Stimulated activated CD4-positive, alpha-beta T cell treated with anti-CD3 and anti-CD28 coated beads, TNF-alpha, amount 100 ng/mL, for 24 hours (primary cell): ENCODE measurements around the gene GFRA1.

Source experiments
- DNase-seq, 3 experiments: peaks; one replicate each; pipeline ENCODE4 v3.0.0-alpha.2; 2020; ENCODE audit warnings: low read depth in 3 of 3

The GFRA1 gene

DNA sequence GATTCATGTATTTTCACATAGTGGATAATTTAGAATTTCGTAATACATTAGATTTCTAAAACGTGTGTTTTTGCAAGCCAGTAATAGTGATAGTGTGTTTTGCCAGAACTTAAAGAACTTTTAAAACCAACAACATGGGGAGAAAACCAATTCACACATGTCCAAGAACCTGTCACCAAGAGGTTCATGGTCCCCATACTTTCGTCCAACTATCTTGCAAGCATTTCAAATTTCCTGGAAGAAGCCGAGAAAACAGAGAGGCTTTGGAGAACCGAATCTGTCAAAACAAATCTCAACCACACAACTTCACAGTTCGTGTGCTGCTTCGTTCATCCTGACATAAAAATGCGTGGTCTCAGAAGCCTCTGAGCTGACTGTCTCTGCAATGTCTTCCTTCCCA is 31.9 kb downstream of the GFRA1 start:
- DNase-seq, result no peak

DNA sequence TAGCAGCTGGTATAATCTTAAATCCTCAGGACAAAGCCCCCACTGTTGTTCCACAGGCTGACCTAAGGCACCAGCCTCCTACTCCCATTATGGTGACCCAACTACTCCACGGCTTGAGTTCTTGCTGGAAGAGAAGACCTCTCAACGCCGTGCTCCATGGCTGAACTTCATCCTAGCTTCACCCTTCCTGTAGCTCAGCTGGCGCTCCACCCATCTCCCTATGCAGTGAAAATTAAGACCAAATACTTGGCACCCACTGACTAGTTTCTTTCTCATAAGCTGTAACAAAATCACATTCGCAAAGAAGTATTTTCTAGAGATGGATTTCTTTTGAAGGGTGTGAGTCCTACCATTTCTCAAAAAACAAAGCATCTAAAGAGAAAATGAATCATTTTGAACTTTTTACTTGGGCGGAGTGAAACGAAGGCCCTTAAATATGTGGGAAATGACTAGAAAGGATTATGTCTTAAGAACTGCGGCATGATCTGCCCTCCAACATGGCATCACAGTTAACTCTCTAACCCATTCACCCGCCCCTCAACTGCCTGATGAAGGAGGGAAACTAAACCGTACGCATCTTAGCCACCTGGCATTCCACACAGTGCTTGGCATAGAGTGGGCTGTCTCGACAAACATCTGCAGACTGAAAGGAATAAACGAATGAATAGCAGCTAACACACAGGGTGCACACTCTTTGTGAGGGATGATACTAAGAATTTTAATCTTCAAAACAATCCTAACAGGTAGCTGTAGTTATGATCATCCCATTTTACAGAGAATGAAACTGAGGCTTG is 32.7 kb downstream of the GFRA1 start:
- DNase-seq, result no peak

DNA sequence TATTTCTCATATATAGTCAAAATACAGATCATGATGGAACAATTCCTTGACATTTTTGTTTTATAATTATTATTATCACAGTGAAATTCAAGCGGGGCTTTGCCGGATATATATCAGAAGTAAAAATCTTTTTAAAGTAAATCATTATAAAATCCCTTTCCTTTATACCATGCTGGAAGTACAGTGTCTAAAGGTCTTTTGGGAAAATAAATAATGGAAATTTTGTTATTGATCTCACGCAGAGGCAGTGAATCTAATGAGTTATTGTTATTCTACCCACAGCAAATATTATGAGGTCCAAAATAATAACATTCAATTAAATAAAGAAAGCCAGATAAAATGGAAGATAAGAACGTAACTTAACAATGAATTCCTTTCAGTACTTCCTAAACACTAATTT is 33.8 kb downstream of the GFRA1 start:
- DNase-seq, result no peak

DNA sequence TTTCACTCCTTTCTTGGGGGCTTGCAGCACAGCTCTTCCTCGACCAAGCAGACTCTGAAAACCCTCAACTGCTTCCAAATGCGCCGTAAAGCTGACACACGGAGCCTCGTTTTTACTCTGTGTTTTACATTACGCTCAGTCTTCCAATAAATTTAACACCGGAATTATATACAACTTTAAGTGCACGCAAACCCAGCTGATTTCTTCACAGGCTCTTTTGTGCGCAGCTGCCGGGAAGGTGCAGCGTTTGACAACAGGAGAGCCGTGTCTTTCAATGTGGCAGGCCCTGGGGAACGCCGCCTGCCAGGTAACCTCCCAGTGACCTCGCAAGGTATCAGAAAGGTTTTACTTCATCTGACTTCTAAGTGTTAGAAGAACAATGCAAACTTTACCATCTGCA is 35.0 kb downstream of the GFRA1 start:
- DNase-seq, result no peak

DNA sequence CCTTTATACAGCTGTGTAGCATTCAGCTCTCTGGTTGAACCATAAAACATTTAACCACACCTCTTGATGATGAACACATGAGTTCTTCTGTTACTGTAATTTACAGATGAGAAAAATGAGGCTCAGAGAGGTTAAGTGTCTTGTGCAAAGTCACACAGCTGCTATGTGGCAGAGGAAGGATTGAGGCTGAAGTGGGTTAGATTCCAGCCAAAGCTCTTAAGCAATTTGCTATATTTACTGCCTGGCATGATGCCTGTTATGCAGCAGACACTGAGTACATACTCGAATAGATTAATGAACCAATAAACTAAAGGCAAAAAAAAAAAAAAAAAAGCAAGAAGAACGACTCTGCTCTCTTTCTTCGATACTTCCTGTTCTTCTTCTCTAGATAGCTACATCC is 35.7 kb downstream of the GFRA1 start:
- no peak for DNase-seq

DNA sequence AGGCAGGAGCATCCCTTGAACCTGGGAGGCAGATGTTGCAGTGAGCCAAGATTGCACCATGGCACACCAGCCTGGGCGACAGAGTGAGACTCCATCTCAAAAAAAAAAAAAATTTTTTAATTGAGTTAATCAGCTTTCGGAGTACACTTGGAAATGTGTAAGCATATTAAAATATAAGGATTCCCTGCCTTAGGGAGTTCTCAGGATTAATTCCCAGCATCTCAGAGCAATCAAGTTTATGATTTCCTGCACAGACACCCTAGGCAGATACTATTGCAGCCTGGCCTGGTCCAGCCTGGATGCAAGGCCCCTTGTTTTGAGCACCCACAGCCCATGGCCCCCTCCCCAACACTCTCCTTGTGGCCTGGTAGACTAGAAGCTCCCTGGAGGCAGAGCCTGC is 39.8 kb downstream of the GFRA1 start:
- DNase-seq, result no peak

DNA sequence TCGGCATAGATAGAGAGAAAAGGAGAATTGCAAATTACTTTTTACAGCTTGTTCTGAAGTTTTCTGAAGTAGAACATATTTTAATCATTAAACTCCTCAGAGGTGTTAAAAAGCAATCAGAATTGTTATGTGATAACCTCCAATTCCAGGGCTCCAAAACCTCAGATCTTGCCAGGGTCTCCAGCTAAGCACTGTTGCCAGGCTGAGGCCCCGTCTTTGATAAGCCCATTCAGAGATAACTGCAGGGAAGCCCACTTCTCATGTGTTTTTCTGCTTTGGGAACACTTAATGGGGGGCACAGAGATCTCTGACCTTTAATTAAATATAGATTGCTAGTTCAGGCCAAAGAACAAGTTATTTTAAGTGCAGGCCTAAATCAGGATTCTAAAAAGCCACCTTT is 40.4 kb downstream of the GFRA1 start:
- DNase-seq, result no peak

DNA sequence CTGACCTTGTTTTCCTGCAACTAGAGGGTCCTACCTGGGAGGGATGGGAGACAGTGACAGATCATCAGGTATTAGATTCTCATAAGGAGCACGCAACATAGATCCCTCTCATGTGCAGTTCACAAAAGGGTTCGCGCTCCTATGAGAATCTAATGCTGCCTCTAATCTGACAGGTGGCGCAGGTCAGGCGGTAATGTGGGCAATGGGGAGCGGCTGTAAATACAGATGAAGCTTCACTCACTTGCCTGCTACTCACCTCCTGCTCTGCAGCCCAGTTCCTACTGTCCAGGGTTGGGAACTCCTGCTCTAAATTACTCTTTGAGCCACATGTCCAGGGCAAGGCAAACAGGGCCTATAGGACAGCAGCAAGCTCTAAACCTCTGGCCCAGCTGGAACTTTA is 46.2 kb downstream of the GFRA1 start:
- DNase-seq, result no peak

DNA sequence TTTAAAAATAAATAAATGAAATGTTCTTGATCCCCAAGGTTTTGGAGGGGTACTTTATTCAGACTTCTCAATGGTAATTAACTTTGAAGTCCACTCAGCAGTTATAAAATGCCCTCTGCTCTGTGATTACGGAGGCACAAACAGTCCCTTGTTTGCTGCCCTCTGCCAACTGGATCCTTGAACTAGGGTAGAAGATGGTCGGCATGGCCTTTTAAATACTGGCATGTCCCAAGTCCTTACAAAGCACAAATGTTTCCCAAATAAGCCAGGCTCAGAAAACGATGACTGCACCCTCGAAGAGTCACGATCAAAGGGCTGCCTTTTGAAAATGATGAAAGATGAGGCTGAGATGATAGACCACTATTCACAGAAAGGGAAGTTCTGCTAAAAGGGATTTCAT is 47.0 kb downstream of the GFRA1 start:
- no peak for DNase-seq

DNA sequence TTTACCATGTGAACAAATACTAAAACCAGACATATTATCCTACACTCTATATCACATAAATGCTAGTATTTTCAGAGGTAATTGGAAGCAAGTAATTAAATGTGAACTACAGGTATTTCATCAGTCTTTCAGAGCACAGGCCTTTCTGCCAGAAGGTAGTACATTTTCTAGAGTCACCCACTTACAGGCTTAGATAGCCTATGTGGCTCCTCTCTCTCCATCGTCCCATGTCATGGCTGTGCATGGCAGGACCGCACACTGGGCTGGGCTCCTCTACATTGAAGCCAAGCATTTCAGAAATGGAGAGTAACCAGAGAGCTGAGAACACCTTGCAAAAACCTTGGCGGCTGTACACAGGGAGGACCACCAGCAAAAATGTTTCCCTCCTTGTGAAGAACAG is 49.7 kb downstream of the GFRA1 start:
- DNase-seq, result no peak

DNA sequence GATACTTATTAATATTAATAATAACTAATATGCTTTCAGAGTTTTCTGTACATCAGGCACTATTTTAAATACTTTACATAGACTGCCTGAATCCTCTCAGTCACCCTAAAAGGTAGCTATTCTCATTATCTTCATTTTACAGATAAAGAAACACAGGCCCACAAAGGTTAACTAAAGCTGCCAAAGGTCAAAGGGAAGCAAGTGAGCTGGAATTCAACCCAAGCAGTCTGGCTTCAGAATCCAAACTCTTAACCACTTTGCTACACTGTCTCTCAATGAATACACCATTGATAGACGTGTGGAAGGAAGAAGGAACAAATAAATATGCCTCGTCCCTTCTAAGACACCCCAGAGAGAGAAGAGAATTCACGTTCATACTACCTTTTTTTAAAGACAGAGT is 52.0 kb downstream of the GFRA1 start:
- no peak for DNase-seq

DNA sequence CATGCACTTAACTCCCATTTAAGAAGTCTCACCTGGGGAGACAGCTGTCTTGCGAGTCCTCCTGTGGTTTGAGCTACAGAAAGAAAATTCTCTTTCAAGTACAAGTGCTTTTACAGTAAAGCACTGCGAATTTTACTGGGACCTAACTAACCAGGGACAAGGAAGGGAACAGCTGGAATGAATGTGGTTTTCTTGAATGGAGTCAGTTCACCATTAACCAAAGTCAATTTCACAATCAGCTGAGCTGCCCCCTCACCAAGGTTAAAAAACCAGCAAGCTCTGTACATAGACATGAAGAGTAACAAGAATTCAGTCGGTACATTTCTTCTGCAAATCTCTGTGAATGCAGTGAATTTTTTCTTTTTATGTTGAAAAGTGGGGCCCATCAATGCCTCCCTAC is 56.3 kb downstream of the GFRA1 start:
- DNase-seq, result no peak

DNA sequence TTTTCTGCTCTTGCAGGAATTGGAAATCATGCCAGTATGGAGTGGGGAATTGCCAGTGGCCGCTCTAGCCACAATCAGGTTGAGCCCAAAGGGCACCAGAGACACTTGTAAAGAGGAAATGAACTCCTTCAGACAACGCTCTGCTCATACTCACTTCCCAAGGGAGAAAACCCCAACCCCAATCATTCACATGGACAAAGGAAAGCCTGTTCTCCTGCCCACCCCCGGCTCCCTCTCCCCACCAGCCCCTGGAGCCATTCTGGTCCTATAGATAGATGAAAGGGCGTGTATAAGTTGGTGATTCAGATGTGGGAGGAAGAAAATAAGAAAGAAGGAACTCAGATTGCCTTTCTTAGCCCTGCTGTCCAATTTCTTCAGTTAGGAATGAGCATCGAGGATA is 57.4 kb downstream of the GFRA1 start:
- DNase-seq, result no peak

DNA sequence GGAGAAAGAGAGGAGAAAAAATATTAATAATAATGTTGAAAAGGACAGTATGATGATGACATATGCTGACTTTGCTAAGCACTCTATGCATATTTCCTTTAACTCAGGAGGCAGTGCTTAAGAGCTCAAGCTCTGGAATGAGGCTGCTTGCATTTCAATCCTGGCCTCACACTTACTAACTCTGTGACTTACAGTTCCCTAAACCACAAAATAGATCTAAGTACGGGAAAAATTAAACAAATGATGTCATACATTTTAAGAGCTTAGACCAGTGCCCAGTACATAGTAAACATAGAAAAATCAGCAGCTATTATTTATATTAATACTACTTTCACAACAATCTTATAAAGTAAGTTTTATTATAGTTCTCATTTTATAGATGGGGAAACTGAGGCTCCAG is 61.3 kb downstream of the GFRA1 start:
- DNase-seq, result no peak

DNA sequence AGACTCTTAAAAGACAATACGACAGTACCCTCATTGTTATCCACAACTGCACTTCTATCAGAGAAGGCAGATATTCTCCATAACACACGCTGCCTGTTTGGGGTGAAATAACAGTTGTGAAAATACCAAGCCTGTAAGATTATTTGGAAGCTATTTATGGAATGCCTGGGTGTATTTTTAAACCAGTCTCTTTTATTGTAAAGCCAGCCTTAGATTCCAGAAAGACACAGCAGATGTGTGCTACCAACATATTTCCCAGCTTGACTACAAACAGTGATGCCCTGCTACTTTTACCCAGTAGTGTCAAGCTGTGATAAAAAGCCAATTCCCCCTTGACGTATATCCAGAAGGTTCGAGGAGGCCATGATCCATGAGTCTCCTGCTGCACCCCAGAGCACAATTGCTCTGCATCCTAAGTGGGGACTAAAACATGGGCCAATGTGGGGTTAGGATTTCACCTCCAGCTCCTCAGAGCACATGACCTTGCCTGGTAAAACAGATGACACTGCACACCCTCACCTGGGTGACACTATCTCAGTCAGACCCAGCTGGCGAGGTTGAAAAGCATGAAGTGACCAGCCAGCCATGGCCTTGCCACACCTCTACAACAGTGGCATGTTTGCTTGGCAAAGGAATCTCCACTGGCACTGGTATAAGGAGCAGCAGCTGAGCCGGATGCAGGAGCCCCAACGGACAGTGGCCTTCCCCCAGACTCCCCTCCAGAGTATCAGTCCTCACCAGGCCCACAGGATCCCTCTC is 62.2 kb downstream of the GFRA1 start:
- DNase-seq, result no peak

DNA sequence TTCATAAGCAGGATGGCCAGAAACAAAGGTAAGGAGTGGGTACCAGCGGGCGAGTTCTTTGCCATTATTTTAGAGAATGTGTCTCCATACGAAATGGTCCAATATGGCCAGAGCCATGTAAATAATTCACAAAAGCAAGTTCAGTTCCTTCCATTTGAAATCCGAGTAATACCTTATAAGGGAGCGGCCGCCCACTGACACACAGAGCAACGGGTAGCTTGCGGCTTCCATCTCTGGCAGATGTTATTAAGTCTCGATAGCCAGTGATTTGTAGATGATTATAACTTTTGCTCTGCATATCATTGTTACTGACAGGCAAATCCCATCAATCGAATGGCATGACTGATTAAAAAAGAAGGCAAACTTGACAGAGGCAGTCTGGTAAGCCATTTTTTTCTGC is 63.2 kb downstream of the GFRA1 start:
- DNase-seq, result no peak

DNA sequence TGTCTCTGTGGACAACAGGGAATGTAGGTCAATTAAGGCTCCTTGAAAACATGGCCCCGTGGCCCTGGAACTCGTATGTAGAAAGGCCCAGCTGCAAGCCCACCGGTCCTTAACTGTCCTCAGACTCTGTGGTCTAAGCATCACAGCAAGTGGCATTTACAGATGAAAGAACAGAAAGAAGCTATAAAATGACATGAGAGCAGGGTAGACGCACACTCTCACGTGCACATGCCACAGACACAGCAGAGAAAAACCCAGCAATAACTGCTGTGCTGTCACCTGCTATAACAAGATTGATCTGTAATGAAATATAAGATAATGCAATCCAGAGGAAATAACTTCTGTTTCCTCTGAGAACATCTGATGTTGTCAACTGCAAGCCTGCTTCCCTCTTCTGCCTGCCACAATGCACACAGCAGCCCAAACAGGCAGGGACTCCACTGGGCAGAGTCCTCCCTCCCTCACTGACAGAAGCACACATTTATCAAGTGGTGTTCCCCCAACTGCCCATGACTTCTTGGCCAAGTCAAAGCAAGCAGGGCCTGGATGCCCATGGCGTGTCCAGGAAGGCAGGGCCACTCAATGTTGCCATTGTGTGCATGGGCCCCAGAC is 63.9 kb downstream of the GFRA1 start:
- DNase-seq, result no peak

DNA sequence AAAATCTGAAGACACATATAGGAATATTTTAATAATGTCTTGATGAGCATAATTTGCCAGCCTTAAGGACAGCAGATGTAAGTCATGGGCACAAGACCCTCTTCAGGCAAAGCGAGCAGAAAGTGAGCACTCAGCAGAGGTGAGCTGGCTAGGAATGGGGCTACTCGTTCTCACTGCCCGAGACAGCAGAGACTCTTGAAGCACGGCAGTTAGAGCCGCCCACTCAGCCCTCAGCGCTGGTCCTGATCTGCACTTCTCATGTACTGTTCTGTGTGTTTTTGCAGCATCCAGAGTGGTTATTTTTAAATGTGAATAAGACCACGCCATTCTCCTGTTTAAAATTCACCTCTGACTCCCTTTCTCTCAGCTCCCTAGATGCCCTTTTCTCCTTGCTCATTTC is 65.3 kb downstream of the GFRA1 start:
- no peak for DNase-seq

DNA sequence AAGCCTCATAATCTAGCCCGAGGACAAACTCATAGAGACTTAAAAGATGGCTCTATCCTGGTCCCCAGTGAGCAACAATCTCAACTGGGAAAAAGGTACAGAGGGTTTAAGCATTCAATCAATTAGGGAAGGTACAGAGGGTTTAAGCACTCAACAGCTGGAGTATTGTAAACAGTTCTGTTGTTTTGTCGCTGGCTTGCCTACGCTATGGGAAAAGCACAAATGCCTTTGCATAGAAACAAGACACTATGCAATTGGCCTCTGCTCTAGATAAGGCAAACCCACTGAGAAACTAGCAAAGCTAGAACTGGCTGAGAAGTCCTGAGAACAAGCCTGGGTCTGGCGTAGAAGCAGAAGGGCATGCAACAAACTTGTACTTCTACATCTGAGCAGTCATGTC is 69.3 kb downstream of the GFRA1 start:
- DNase-seq, result no peak

DNA sequence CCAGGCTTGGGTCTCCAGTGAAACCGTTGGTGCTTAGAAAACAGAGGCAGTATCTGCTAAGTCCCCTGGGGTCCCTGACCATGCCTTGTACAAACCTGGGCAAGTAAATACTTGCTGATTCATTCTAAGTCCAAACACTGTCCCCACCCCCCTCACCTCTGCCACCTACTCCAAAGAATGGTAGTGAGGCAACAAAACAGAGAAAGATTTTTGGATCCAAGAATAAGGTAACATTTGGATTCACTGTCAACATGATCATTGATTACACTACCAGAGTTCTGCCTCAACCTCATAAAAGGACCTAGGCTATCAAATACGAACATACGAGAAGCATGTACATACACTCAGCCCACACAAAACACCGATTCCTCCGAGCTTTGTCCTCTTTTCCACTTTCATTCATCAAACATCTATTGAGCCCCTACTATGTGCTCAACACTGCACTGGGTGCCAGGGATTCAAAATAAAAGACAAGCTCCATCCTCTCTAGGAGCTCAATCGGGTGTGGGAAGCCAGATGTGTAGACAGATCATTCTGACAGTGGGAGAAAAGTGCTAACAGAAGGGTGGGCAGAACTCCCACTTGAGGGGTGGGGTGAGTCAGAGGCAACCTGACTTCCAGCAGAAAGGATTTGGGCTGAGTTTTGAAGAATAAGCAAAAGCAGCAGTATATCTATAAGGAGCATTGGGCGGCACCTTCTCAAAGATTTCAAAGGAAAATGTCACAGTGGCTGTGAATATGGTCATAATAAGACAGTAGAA is 71.2 kb downstream of the GFRA1 start:
- no peak for DNase-seq

DNA sequence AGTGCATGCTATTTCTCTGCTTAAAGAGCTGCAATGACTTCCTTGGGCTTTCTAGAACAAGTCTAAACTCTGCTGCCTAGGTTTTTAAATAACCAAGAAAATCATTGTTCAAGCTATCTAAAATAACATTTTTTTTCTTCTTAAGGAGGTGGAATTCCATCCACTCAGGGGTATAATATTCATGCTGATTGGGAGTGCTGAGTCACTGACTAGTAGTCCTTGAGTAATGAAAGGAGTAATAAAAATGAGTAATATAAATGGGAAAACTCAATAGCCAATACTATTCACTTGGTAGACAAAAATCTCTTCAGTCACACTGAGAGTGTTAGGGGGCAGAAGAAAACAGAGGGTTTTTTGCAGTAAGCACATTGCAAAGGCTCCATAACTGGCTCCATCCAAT is 72.0 kb downstream of the GFRA1 start:
- no peak for DNase-seq

DNA sequence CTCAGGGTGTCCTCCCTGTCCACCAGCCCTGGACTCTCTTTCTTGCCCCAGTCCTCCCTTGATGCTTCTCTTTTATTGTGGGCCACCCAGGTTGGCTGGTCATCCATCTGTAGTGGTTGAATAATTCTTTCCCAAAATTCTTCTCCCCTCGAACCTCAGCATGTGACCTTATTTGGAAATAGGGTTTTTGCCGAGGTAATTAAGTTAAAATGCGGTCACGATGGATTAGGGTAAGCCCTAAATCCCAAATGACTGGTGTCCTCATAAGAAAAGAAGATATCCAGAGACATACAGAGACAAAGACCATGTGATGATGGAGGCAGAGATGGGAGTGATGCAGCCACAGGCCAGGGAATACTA is 74.3 kb downstream of the GFRA1 start:
- DNase-seq, result no peak
